SK-N-SH treated with all-trans-retinoic acid at 6 μM for 48 hours (cell line): ENCODE results near the gene NGDN.
A peak's percentile ranks its signal among the peaks of the same experiment; 100 is the strongest.

Source experiments
- ATAC-seq: fragments of 200-7000 bp; cut with Tn5 transposase; 3 replicates; pipeline ENCODE4 v1.9.1; 2020; ENCODE audit warnings: mild to moderate bottlenecking, moderate library complexity
- BACH2 ChIP-seq: fragments of 250-450 bp; sonication (Bioruptor Pico); IDR thresholded peaks from 2 replicates; pipeline ENCODE4 v1.9.0; 2021; ENCODE audit warnings: mild to moderate bottlenecking, borderline replicate concordance
- CREB5 ChIP-seq: fragments of 250-450 bp; sonication (Bioruptor Pico); IDR thresholded peaks from 2 replicates; pipeline ENCODE4 v1.5.1; 2020; ENCODE audit warnings: low read depth, mild to moderate bottlenecking, moderate library complexity
- CSDC2 ChIP-seq: fragments of 250-450 bp; sonication (Bioruptor Pico); IDR thresholded peaks from 2 replicates; pipeline ENCODE4 v1.5.0; 2020; ENCODE audit warnings: mild to moderate bottlenecking, moderate library complexity
- ESRRG ChIP-seq: fragments of 250-450 bp; sonication (Bioruptor Pico); IDR thresholded peaks from 2 replicates; pipeline ENCODE4 v1.6.1; 2021; ENCODE audit warnings: mild to moderate bottlenecking
- GLIS3 ChIP-seq: fragments of 250-450 bp; sonication (Bioruptor Pico); IDR thresholded peaks from 2 replicates; pipeline ENCODE4 v1.5.0; 2020; ENCODE audit warnings: mild to moderate bottlenecking, moderate library complexity
- ISL1 ChIP-seq: fragments of 250-450 bp; sonication (Bioruptor Pico); IDR thresholded peaks from 2 replicates; pipeline ENCODE4 v2.1.2; 2022; ENCODE audit warnings: mild to moderate bottlenecking, moderate library complexity
- OSR1 ChIP-seq: fragments of 250-450 bp; sonication (Bioruptor Pico); IDR thresholded peaks from 2 replicates; pipeline ENCODE4 v1.8.0; 2022; ENCODE audit warnings: moderate library complexity, mild to moderate bottlenecking, inconsistent platforms
- PATZ1 ChIP-seq: fragments of 250-450 bp; sonication (Bioruptor Pico); IDR thresholded peaks from 2 replicates; pipeline ENCODE4 v1.8.0; 2020; ENCODE audit warnings: mild to moderate bottlenecking, moderate library complexity, borderline replicate concordance
- POU6F1 ChIP-seq: fragments of 250-450 bp; sonication (Bioruptor Pico); IDR thresholded peaks from 2 replicates; pipeline ENCODE4 v1.8.0; 2021; ENCODE audit warnings: low read depth, mild to moderate bottlenecking, moderate library complexity, borderline replicate concordance
- PPARA ChIP-seq: fragments of 250-450 bp; sonication (Bioruptor Pico); IDR thresholded peaks from 2 replicates; pipeline ENCODE4 v1.5.0; 2020; ENCODE audit warnings: mild to moderate bottlenecking, borderline replicate concordance
- RARB ChIP-seq: fragments of 250-450 bp; sonication (Bioruptor Pico); IDR thresholded peaks from 2 replicates; pipeline ENCODE4 v1.8.0; 2021; ENCODE audit warnings: mild to moderate bottlenecking, moderate library complexity
- SNAI2 ChIP-seq: fragments of 250-450 bp; sonication (Bioruptor Pico); IDR thresholded peaks from 2 replicates; pipeline ENCODE4 v1.5.0; 2020; ENCODE audit warnings: mild to moderate bottlenecking, moderate library complexity
- TSHZ2 ChIP-seq: fragments of 250-450 bp; sonication (Bioruptor Pico); IDR thresholded peaks from 2 replicates; pipeline ENCODE4 v1.5.0; 2020; ENCODE audit warnings: mild to moderate bottlenecking, moderate library complexity
- ZC3H10 ChIP-seq: fragments of 250-450 bp; sonication (Bioruptor Pico); IDR thresholded peaks from 2 replicates; pipeline ENCODE4 v1.5.1; 2021; ENCODE audit warnings: mild to moderate bottlenecking, moderate library complexity
- ZFP3 ChIP-seq: fragments of 250-450 bp; sonication (Bioruptor Pico); IDR thresholded peaks from 2 replicates; pipeline ENCODE4 v1.5.0; 2020; ENCODE audit warnings: mild to moderate bottlenecking, moderate library complexity
- ZFP30 ChIP-seq: fragments of 450-650 bp; formaldehyde crosslinking; IDR thresholded peaks from 2 replicates; pipeline ENCODE4 v1.5.0; 2022; ENCODE audit warnings: mild to moderate bottlenecking, moderate library complexity
- ZNF565 ChIP-seq: fragments of 450-650 bp; formaldehyde crosslinking; conservative IDR thresholded peaks from 2 replicates; pipeline ENCODE4 v1.5.0; 2020; ENCODE audit warnings: low read depth, mild to moderate bottlenecking, moderate library complexity
- ZNF70 ChIP-seq: fragments of 450-650 bp; formaldehyde crosslinking; IDR thresholded peaks from 2 replicates; pipeline ENCODE4 v1.5.0; 2020; ENCODE audit warnings: mild to moderate bottlenecking, moderate library complexity
- ZNF8 ChIP-seq: fragments of 450-650 bp; formaldehyde crosslinking; IDR thresholded peaks from 2 replicates; pipeline ENCODE4 v1.5.0; 2020; ENCODE audit warnings: mild to moderate bottlenecking, moderate library complexity

NGDN gene

GRCh38 chr14:23469906-23470403 lies 452 bp downstream of the NGDN start:
- peak; percentile 48 for ATAC-seq

GRCh38 chr14:23470947-23471346 lies 1.4 kb downstream of the NGDN start:
- no peak for TF ChIP-seq ZFP3
- no peak for TF ChIP-seq CSDC2 (CRISPR knock-in tag)
- TF ChIP-seq PATZ1 (CRISPR knock-in tag), result no peak
- ATAC-seq, result no peak

More at GRCh38 chr14:23469906-23470403, 452 bp downstream of the NGDN start:
- TF ChIP-seq TSHZ2 (CRISPR knock-in tag), result no peak
- no peak for TF ChIP-seq ZNF70 (CRISPR knock-in tag)
- TF ChIP-seq ZC3H10 (CRISPR knock-in tag), result no peak
- TF ChIP-seq BACH2 (CRISPR knock-in tag), result no peak
- no peak for TF ChIP-seq ZNF565 (CRISPR knock-in tag)
- TF ChIP-seq CSDC2 (CRISPR knock-in tag), result no peak
- no peak for TF ChIP-seq ZNF8 (CRISPR knock-in tag)
- TF ChIP-seq GLIS3 (CRISPR knock-in tag), result no peak
- TF ChIP-seq, all 23 proteins: peak for 0

- TF ChIP-seq TSHZ2 (CRISPR knock-in tag), result no peak
- no peak for TF ChIP-seq PPARA (CRISPR knock-in tag)
- no peak for TF ChIP-seq CREB5 (CRISPR knock-in tag)
- peak; percentile 73 for ATAC-seq
Measured at GRCh38 chr14:23478109-23478759, 8.7 kb downstream of the NGDN start.

GRCh38 chr14:23481362-23481970 lies 12.0 kb downstream of the NGDN start:
- ATAC-seq, result peak; percentile 25; the same call in 1 of the 3 replicates
- TF ChIP-seq ZFP30 (CRISPR knock-in tag) (no peak), ZNF8 (CRISPR knock-in tag) (no peak), ZNF70 (CRISPR knock-in tag) (no peak), SNAI2 (CRISPR knock-in tag) (no peak), ZNF565 (CRISPR knock-in tag) (no peak), TSHZ2 (CRISPR knock-in tag) (no peak), CSDC2 (CRISPR knock-in tag) (no peak), ISL1 (CRISPR knock-in tag) (no peak), ESRRG (no peak), BACH2 (CRISPR knock-in tag) (no peak), CREB5 (CRISPR knock-in tag) (no peak), OSR1 (CRISPR knock-in tag) (no peak), POU6F1 (CRISPR knock-in tag) (no peak), GLIS3 (CRISPR knock-in tag) (no peak), ZFP3 (no peak), RARB (no peak)
